Ovary (tissue), 9 donors: ENCODE measurements around the gene TNPO1. TPM values are rescaled to one million over a fixed set of nuclear protein-coding genes. Genes with fewer than 3 reads are reported as not detected.
"Not testable (repeated sequence)": the region's sequence is repeated elsewhere in the genome, so short reads cannot be mapped to it uniquely, and the experiment has no call there.

Experiments used
- DNase-seq, 5 donors: peaks; one replicate each; pipeline ENCODE4 v3.0.0-alpha.2; 2019 to 2020
- H3K27ac ChIP-seq, 2 donors: fragments of 200-600 bp; one replicate each; pipeline versions ENCODE4 v1.5.1 to v1.8.0; 2019 to 2022
- H3K27me3 ChIP-seq: fragments of 200-600 bp; one replicate; pipeline ENCODE4 v1.8.0; 2022
- H3K36me3 ChIP-seq: fragments of 200-600 bp; sonication (generic); one replicate; pipeline ENCODE4 v1.5.1; 2019
- H3K4me1 ChIP-seq: one replicate; pipeline ENCODE4 v1.8.1; 2013; ENCODE audit warnings: mild to moderate bottlenecking, moderate library complexity; ENCODE audit not compliant: insufficient read depth
- H3K4me3 ChIP-seq: fragments of 200-600 bp; sonication (generic); one replicate; pipeline ENCODE4 v1.5.1; 2017
- H3K9me3 ChIP-seq, 2 donors: fragments of 200-600 bp in 1 of 2; sonication (generic) in 1 of 2; one replicate each; pipeline versions ENCODE4 v1.5.1 to v1.8.1; 2013 to 2019; ENCODE audit warnings: mild to moderate bottlenecking in 1 of 2, moderate library complexity in 1 of 2
- CTCF ChIP-seq, 3 donors: fragments of 450-650 bp in 2 of 3; fragments of 200-600 bp in 1 of 3; IDR thresholded peaks; one replicate each; pipeline versions ENCODE4 v1.5.1 to v1.8.0; 2016 to 2022; ENCODE audit warnings: antibody characterized with exemption in 3 of 3, mild to moderate bottlenecking in 1 of 3
- EP300 ChIP-seq: sonication (generic); formaldehyde crosslinking; IDR thresholded peaks from one replicate; pipeline ENCODE4 v1.6.1; 2017; ENCODE audit warnings: antibody characterized with exemption
- POLR2A ChIP-seq: fragments of 450-650 bp; IDR thresholded peaks from one replicate; pipeline ENCODE4 v1.6.1; 2017; ENCODE audit warnings: antibody characterized with exemption, mild to moderate bottlenecking, moderate library complexity
- WGBS, 3 donors: extraction: QIAGEN DNeasy Blood & Tissue Kit in 1 of 3; methylation state at CpG; one replicate each; pipeline versions ENCODE4 v1.1.5 to v1.1.7; 2013 to 2017; 5-methylcytosine and 5-hydroxymethylcytosine counted together
- intact Hi-C, 4 donors: fragments of 100-400 bp; cut with DNase I; formaldehyde crosslinking; loops; one replicate each; pipeline versions ENCODE4 v1.11.0 to v1.15.1; 2022 to 2023
- polyA plus RNA-seq, 2 donors: library from polyadenylated mRNA; stranded (reverse); fragments of 200-250 nt in 1 of 2; fragments of 350-450 nt in 1 of 2; fragmentation: Illumina TruSeq in 1 of 2; extraction: RNeasy Lipid Tissue Mini Kit (QIAGEN cat#74804) in 1 of 2; gene quantifications; one replicate each; pipeline ENCODE4 v1.2.3, GENCODE V29; 2013 to 2014
- total RNA-seq, 7 donors: library from RNA; depleted of rRNA in 2 of 7; stranded (reverse); fragments of >200 nt in 2 of 7; fragmentation: NEBNext Ultra II Directional in 3 of 7; extraction: Animal tissue kit (Norgen Biotek cat#: 25700) in 3 of 7; gene quantifications; one replicate each; pipeline versions ENCODE4 v1.1.0 to v1.2.4, GENCODE V29; 2016 to 2023
- donor health status: DM: no; HTN: no; CAD: no; lungs with moderate emphysema.
- donor health status: DM: no; HTN: no; CAD: no.
- donor health status: Bipolar disorder and iron deficiency.
- donor health status: DM: yes; HTN: yes; CAD: no.
- donor health status: DM: no; HTN: no; CAD: no.
- donor health status: DM: yes; HTN: yes; CAD: no.

TNPO1 gene
- total and polyA plus RNA-seq, 9 donors = 14.9 to 99.3 (median 61.8) TPM

GRCh38 chr5:72788866-72789505 lies 27.5 kb upstream of the TNPO1 start:
- DNase-seq = no peak
- TF ChIP-seq EP300 = no peak
- H3K27me3 ChIP-seq = no peaks in the 10 kb centered on the region
- H3K36me3 ChIP-seq = no peaks in the 10 kb centered on the region
- 77 to 84% (median 84%) methylated on average over 3 of the region's 3 CpGs for WGBS, 3 donors
- H3K4me1 ChIP-seq = no peaks in the 10 kb centered on the region
- H3K27ac ChIP-seq = no peak overlapping the region
- no peaks in the 10 kb centered on the region for H3K9me3 ChIP-seq
- no peak overlapping the region for H3K4me3 ChIP-seq
- intact Hi-C loops = no loop called here

- Histone ChIP-seq H3K27me3 (no peaks in the 10 kb centered on the region), H3K9me3 (no peaks in the 10 kb centered on the region), H3K27ac (no peak overlapping the region), H3K4me1 (no peaks in the 10 kb centered on the region), H3K4me3 (no peak overlapping the region), H3K36me3 (no peaks in the 10 kb centered on the region)
- intact Hi-C loops = no loop called here
- 19 to 38% (median 26%) methylated on average over 1 of the region's 1 CpG for WGBS, 3 donors
- TF ChIP-seq EP300 (no peak), CTCF (IDR thresholded peaks at IDR 0.05) (no peak), POLR2A (no peak)
- DNase-seq = no peak
Measured at GRCh38 chr5:72790186-72790585, 26.3 kb upstream of the TNPO1 start.

GRCh38 chr5:72792662-72793061 lies 23.8 kb upstream of the TNPO1 start:
- H3K36me3 ChIP-seq, H3K4me3 ChIP-seq, H3K4me1 ChIP-seq, DNase-seq, intact Hi-C loops, H3K27me3 ChIP-seq, H3K9me3 ChIP-seq, H3K27ac ChIP-seq: not testable (repeated sequence)
- 70 to 76% (median 71%) methylated on average over 5 of the region's 5 CpGs for WGBS, 3 donors

GRCh38 chr5:72796001-72796400 lies 20.5 kb upstream of the TNPO1 start:
- intact Hi-C loops = no loop called here
- TF ChIP-seq EP300 (no peak), POLR2A (no peak), CTCF (IDR thresholded peaks at IDR 0.05) (no peak)
- Histone ChIP-seq H3K27ac (no peak overlapping the region), H3K9me3 (no peaks in the 10 kb centered on the region), H3K4me1 (no peaks in the 10 kb centered on the region), H3K27me3 (no peaks in the 10 kb centered on the region), H3K36me3 (no peaks in the 10 kb centered on the region), H3K4me3 (no peak overlapping the region)
- no peak for DNase-seq
- 64 to 71% (median 70%) methylated on average over 3 of the region's 3 CpGs for WGBS, 3 donors

- TF ChIP-seq EP300 = no peak
- TF ChIP-seq POLR2A = no peak
- TF ChIP-seq CTCF (IDR thresholded peaks at IDR 0.05) = no peak
- Histone ChIP-seq H3K4me1 (no peaks in the 10 kb centered on the region), H3K27me3 (no peaks in the 10 kb centered on the region), H3K27ac (no peak overlapping the region), H3K4me3 (no peak overlapping the region), H3K9me3 (peaks cover 0 to 2% of the 10 kb centered on the region in 2 donors), H3K36me3 (no peaks in the 10 kb centered on the region)
- no peak for DNase-seq
- intact Hi-C loops = no loop called here
- WGBS, 3 donors = 55 to 67% (median 56%) methylated on average over 1 of the region's 1 CpG
Measured at GRCh38 chr5:72799721-72800120, 16.7 kb upstream of the TNPO1 start.

- DNase-seq, H3K9me3 ChIP-seq, H3K4me1 ChIP-seq, intact Hi-C loops, H3K4me3 ChIP-seq, H3K27ac ChIP-seq, H3K36me3 ChIP-seq, H3K27me3 ChIP-seq: not testable (repeated sequence)
- WGBS, 3 donors = 71 to 77% (median 74%) methylated on average over 4 of the region's 4 CpGs
Measured at GRCh38 chr5:72808637-72809036, 7.8 kb upstream of the TNPO1 start.
